ENCODE data around the gene TJP2.

DNA sequence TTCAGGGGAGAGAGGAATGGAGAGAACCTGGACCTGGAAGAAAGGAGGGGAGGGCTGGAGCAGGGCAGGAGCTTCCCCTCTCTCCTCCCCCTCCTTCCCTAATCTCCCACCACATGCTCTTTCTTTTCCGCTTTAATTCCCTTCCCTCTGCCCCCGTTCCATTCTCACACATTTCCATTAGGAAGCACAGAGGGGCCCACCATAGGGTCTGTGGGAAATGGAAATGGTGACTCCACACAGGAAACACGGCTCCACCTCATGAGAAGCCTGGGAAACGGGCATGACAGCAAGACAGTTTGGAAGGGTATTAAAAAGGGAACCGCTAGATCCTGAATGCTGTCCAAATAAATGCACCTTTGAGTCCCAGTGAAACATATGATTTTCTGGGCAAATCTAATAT is 86.1 kb downstream of the TJP2 start:
- TF ChIP-seq, protein P1, sequence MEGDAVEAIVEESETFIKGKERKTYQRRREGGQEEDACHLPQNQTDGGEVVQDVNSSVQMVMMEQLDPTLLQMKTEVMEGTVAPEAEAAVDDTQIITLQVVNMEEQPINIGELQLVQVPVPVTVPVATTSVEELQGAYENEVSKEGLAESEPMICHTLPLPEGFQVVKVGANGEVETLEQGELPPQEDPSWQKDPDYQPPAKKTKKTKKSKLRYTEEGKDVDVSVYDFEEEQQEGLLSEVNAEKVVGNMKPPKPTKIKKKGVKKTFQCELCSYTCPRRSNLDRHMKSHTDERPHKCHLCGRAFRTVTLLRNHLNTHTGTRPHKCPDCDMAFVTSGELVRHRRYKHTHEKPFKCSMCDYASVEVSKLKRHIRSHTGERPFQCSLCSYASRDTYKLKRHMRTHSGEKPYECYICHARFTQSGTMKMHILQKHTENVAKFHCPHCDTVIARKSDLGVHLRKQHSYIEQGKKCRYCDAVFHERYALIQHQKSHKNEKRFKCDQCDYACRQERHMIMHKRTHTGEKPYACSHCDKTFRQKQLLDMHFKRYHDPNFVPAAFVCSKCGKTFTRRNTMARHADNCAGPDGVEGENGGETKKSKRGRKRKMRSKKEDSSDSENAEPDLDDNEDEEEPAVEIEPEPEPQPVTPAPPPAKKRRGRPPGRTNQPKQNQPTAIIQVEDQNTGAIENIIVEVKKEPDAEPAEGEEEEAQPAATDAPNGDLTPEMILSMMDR (conservative IDR thresholded peaks at IDR 0.05), result no peak
- TF ChIP-seq ZFX (IDR thresholded peaks at IDR 0.05), result no peak
